ENCODE measurements around the gene DLGAP1.
"Not testable (repeated sequence)": the region's sequence is repeated elsewhere in the genome, so short reads cannot be mapped to it uniquely, and the experiment has no call there.

DLGAP1 gene

GRCh38 chr18:3608488-3608887 lies 846.6 kb downstream of the DLGAP1 start:
- TF ChIP-seq YY1 (IDR thresholded peaks at IDR 0.05; ENCODE audit: insufficient read depth, insufficient read length) (no peak), ZNF274 (IDR thresholded peaks at IDR 0.05; ENCODE audit: low read depth, low read length) (no peak), SUZ12 (IDR thresholded peaks at IDR 0.05; ENCODE audit: extremely low read depth, insufficient read depth, insufficient read length) (no peak)
- Histone ChIP-seq H3K27me3 (ENCODE audit: insufficient read depth, insufficient read length) (no peaks in the 10 kb centered on the region), H3K4me1 (ENCODE audit: insufficient read depth, insufficient read length) (no peaks in the 10 kb centered on the region), H3K4me3 (ENCODE audit: insufficient read length, low read depth) (no peak overlapping the region), H3K9ac (ENCODE audit: insufficient read length, low read depth) (no peak overlapping the region), H3K36me3 (ENCODE audit: insufficient read depth, insufficient read length, low read length) (peaks cover 38% of the 10 kb centered on the region), H3K9me3 (ENCODE audit: insufficient read depth, low read length) (no peaks in the 10 kb centered on the region)
- no peak for DNase-seq (ENCODE audit: low read depth, low spot score)

- H3K9me3 ChIP-seq (ENCODE audit: insufficient read depth, low read length); H3K4me3 ChIP-seq (ENCODE audit: insufficient read length, low read depth); H3K4me1 ChIP-seq (ENCODE audit: insufficient read depth, insufficient read length); H3K27me3 ChIP-seq (ENCODE audit: insufficient read depth, insufficient read length); DNase-seq (ENCODE audit: low read depth, low spot score): not testable (repeated sequence)
- Histone ChIP-seq H3K36me3 (ENCODE audit: insufficient read depth, insufficient read length, low read length) (peaks cover 38% of the 10 kb centered on the region), H3K9ac (ENCODE audit: insufficient read length, low read depth) (peak overlapping the region; percentile 44)
These were observed 847.0 kb downstream of the DLGAP1 start for GRCh38 chr18:3608099-3608453.

GRCh38 chr18:3607309-3608098 lies 847.6 kb downstream of the DLGAP1 start:
- no peak for DNase-seq (ENCODE audit: low read depth, low spot score)
- TF ChIP-seq ZNF274 (IDR thresholded peaks at IDR 0.05; ENCODE audit: low read depth, low read length) (no peak), SUZ12 (IDR thresholded peaks at IDR 0.05; ENCODE audit: extremely low read depth, insufficient read depth, insufficient read length) (no peak), YY1 (IDR thresholded peaks at IDR 0.05; ENCODE audit: insufficient read depth, insufficient read length) (no peak)
- H3K4me3 ChIP-seq (ENCODE audit: insufficient read length, low read depth): no peak overlapping the region
- H3K4me1 ChIP-seq (ENCODE audit: insufficient read depth, insufficient read length): no peaks in the 10 kb centered on the region
- H3K9me3 ChIP-seq (ENCODE audit: insufficient read depth, low read length): no peaks in the 10 kb centered on the region
- H3K36me3 ChIP-seq (ENCODE audit: insufficient read depth, insufficient read length, low read length): peaks cover 38% of the 10 kb centered on the region
- H3K27me3 ChIP-seq (ENCODE audit: insufficient read depth, insufficient read length): no peaks in the 10 kb centered on the region
- H3K9ac ChIP-seq (ENCODE audit: insufficient read length, low read depth): peak overlapping the region; percentile 80

- not testable (repeated sequence) for H3K4me1 ChIP-seq (ENCODE audit: insufficient read depth, insufficient read length); H3K4me3 ChIP-seq (ENCODE audit: insufficient read length, low read depth); H3K9me3 ChIP-seq (ENCODE audit: insufficient read depth, low read length); DNase-seq (ENCODE audit: low read depth, low spot score); H3K27me3 ChIP-seq (ENCODE audit: insufficient read depth, insufficient read length)
- H3K9ac ChIP-seq (ENCODE audit: insufficient read length, low read depth): peak overlapping the region; percentile 80
- H3K36me3 ChIP-seq (ENCODE audit: insufficient read depth, insufficient read length, low read length): peaks cover 38% of the 10 kb centered on the region
These were observed 848.2 kb downstream of the DLGAP1 start for GRCh38 chr18:3606863-3607262.

- peak overlapping the region; percentile 53 for H3K4me3 ChIP-seq (ENCODE audit: insufficient read length, low read depth)
These were observed 849.1 kb downstream of the DLGAP1 start for GRCh38 chr18:3605954-3606443.

GRCh38 chr18:3605486-3605952 lies 849.6 kb downstream of the DLGAP1 start:
- Histone ChIP-seq H3K9me3 (ENCODE audit: insufficient read depth, low read length) (no peaks in the 10 kb centered on the region), H3K4me3 (ENCODE audit: insufficient read length, low read depth) (peak overlapping the region; percentile 53), H3K9ac (ENCODE audit: insufficient read length, low read depth) (peak overlapping the region; percentile 80), H3K4me1 (ENCODE audit: insufficient read depth, insufficient read length) (no peaks in the 10 kb centered on the region), H3K27me3 (ENCODE audit: insufficient read depth, insufficient read length) (no peaks in the 10 kb centered on the region), H3K36me3 (ENCODE audit: insufficient read depth, insufficient read length, low read length) (peaks cover 38% of the 10 kb centered on the region)
- no peak for DNase-seq (ENCODE audit: low read depth, low spot score)
- TF ChIP-seq ZNF274 (IDR thresholded peaks at IDR 0.05; ENCODE audit: low read depth, low read length): no peak
- TF ChIP-seq YY1 (IDR thresholded peaks at IDR 0.05; ENCODE audit: insufficient read depth, insufficient read length): no peak
- no peak for TF ChIP-seq SUZ12 (IDR thresholded peaks at IDR 0.05; ENCODE audit: extremely low read depth, insufficient read depth, insufficient read length)

More at GRCh38 chr18:3605954-3606443, 849.1 kb downstream of the DLGAP1 start:
- Histone ChIP-seq H3K4me1 (ENCODE audit: insufficient read depth, insufficient read length) (no peaks in the 10 kb centered on the region), H3K36me3 (ENCODE audit: insufficient read depth, insufficient read length, low read length) (peaks cover 38% of the 10 kb centered on the region), H3K9me3 (ENCODE audit: insufficient read depth, low read length) (no peaks in the 10 kb centered on the region), H3K27me3 (ENCODE audit: insufficient read depth, insufficient read length) (no peaks in the 10 kb centered on the region), H3K9ac (ENCODE audit: insufficient read length, low read depth) (peak overlapping the region; percentile 80)
- TF ChIP-seq SUZ12 (IDR thresholded peaks at IDR 0.05; ENCODE audit: extremely low read depth, insufficient read depth, insufficient read length) (no peak), YY1 (IDR thresholded peaks at IDR 0.05; ENCODE audit: insufficient read depth, insufficient read length) (no peak), ZNF274 (IDR thresholded peaks at IDR 0.05; ENCODE audit: low read depth, low read length) (no peak)
- no peak for DNase-seq (ENCODE audit: low read depth, low spot score)

- no peak for DNase-seq (ENCODE audit: low read depth, low spot score)
These were observed 850.4 kb downstream of the DLGAP1 start for GRCh38 chr18:3604498-3605408.

More at GRCh38 chr18:3604498-3605408, 850.4 kb downstream of the DLGAP1 start:
- H3K9ac ChIP-seq (ENCODE audit: insufficient read length, low read depth): peak overlapping the region; percentile 80
- H3K27me3 ChIP-seq (ENCODE audit: insufficient read depth, insufficient read length): no peaks in the 10 kb centered on the region
- no peak for TF ChIP-seq YY1 (IDR thresholded peaks at IDR 0.05; ENCODE audit: insufficient read depth, insufficient read length)
- TF ChIP-seq SUZ12 (IDR thresholded peaks at IDR 0.05; ENCODE audit: extremely low read depth, insufficient read depth, insufficient read length): no peak
- TF ChIP-seq ZNF274 (IDR thresholded peaks at IDR 0.05; ENCODE audit: low read depth, low read length): no peak
- peaks cover 34% of the 10 kb centered on the region for H3K36me3 ChIP-seq (ENCODE audit: insufficient read depth, insufficient read length, low read length)
- H3K4me3 ChIP-seq (ENCODE audit: insufficient read length, low read depth): peak overlapping the region; percentile 53
- no peaks in the 10 kb centered on the region for H3K9me3 ChIP-seq (ENCODE audit: insufficient read depth, low read length)
- H3K4me1 ChIP-seq (ENCODE audit: insufficient read depth, insufficient read length): no peaks in the 10 kb centered on the region
